HepG2 (cell line): ENCODE measurements around the gene PPP2R1B. TPM values are rescaled to one million over a fixed set of nuclear protein-coding genes. Genes with fewer than 3 reads are reported as not detected.

ENCODE experiments used
- ATAC-seq: fragments of 200-7000 bp; cut with Tn5 transposase; 3 replicates; pipeline ENCODE4 v1.9.1; 2020; ENCODE audit warnings: mild to moderate bottlenecking, moderate library complexity
- BruUV-seq: library from RNA; stranded (reverse); fragments of 400-500 nt; replicated peaks from 2 replicates; lab custom pipeline; 2021; lab: Mats Ljungman, UMichigan
- CTCF ChIA-PET: fragments of 300-600 bp; formaldehyde crosslinking; extraction: SDS; loops from one replicate; lab custom pipeline; 2021; ENCODE audit warnings: low total read pairs, inconsistent platforms, low intra/inter-chr PET ratio; lab: Yijun Ruan, JAX
- POLR2A ChIA-PET: fragments of 350-600 bp; sonication (Branson Sonifier 250); formaldehyde crosslinking; loops from one replicate; lab custom pipeline; 2020; ENCODE audit warnings: antibody characterized with exemption, inconsistent platforms; lab: Yijun Ruan, JAX
- DNase-seq: peaks from one replicate; pipeline ENCODE4 v3.0.0-alpha.2; 2015; ENCODE audit warnings: low spot score
- FAIRE-seq: peaks from 3 replicates; lab custom pipeline; 2011; peaks lifted over from hg19 to GRCh38; lab: Jason Lieb, UNC
- H2AFZ ChIP-seq: one replicate; pipeline ENCODE4 v1.6.1; 2011; ENCODE audit warnings: low read length, inconsistent platforms
- H3K27ac ChIP-seq: fragments of 300-600 bp; 3 replicates; pipeline ENCODE4 v1.8.0; 2011; ENCODE audit warnings: mixed run types, mild to moderate bottlenecking, mixed read lengths, low read length, inconsistent platforms; ENCODE audit not compliant: insufficient read depth; ENCODE audit errors: extremely low read length
- H3K27me3 ChIP-seq, 2 experiments: fragments of 200-600 bp in 1 of 2; 2 replicates in 1 of 2; 3 replicates in 1 of 2; pipeline versions ENCODE4 v1.6.0 to v1.8.0; 2011; ENCODE audit warnings: low read length in 2 of 2, mild to moderate bottlenecking in 2 of 2, moderate library complexity in 2 of 2, inconsistent platforms in 1 of 2; ENCODE audit not compliant: insufficient read depth in 2 of 2, control insufficient read depth in 1 of 2
- H3K36me3 ChIP-seq, 2 experiments: fragments of 200-600 bp in 1 of 2; replicated peaks in 1 of 2; 2 replicates in 1 of 2; 3 replicates in 1 of 2; pipeline versions ENCODE4 v1.5.1 to v1.8.0; 2011; ENCODE audit warnings: low read length in 2 of 2, inconsistent platforms in 1 of 2; ENCODE audit not compliant: insufficient read depth in 2 of 2, control insufficient read depth in 1 of 2
- H3K4me1 ChIP-seq: 2 replicates; pipeline ENCODE4 v1.5.1; 2012; ENCODE audit warnings: low read length, inconsistent platforms; ENCODE audit not compliant: insufficient read depth
- H3K4me2 ChIP-seq: 2 replicates; pipeline ENCODE4 v1.6.0; 2011; ENCODE audit warnings: low read depth, low read length, inconsistent platforms
- H3K4me3 ChIP-seq, 3 experiments: fragments of 200-600 bp in 1 of 3; sonication (generic), shearing (Covaris generic) in 1 of 3; replicated peaks in 1 of 3; 2 replicates each; pipeline ENCODE4 v1.5.1; 2011 to 2016; ENCODE audit warnings: low read length in 3 of 3, inconsistent platforms in 2 of 3, low read depth in 2 of 3, mild to moderate bottlenecking in 2 of 3, control low read depth in 1 of 3, mixed read lengths in 1 of 3; ENCODE audit not compliant: insufficient read depth in 1 of 3
- H3K79me2 ChIP-seq: one replicate; pipeline ENCODE4 v1.6.1; 2011; ENCODE audit warnings: low read length, inconsistent platforms; ENCODE audit not compliant: insufficient read depth
- H3K9ac ChIP-seq: 2 replicates; pipeline ENCODE4 v1.6.0; 2011; ENCODE audit warnings: mild to moderate bottlenecking, low read depth, low read length, inconsistent platforms; ENCODE audit not compliant: insufficient read depth
- H3K9me3 ChIP-seq: 2 replicates; pipeline ENCODE4 v1.5.1; 2012; ENCODE audit warnings: mild to moderate bottlenecking, low read length
- H4K20me1 ChIP-seq: 2 replicates; pipeline ENCODE4 v1.6.0; 2011; ENCODE audit warnings: inconsistent platforms, mild to moderate bottlenecking, low read length, moderate library complexity; ENCODE audit not compliant: insufficient read depth
- IKZF4 ChIP-seq: sonication (generic); formaldehyde crosslinking; IDR thresholded peaks from 2 replicates; pipeline ENCODE4 v1.5.1; 2020; ENCODE audit warnings: borderline replicate concordance, mild to moderate bottlenecking, low read depth, missing genetic modification reagents; ENCODE audit errors: not compliant biosample characterization
- NFKB2 ChIP-seq: sonication (generic); formaldehyde crosslinking; IDR thresholded peaks from 2 replicates; pipeline ENCODE4 v1.4.0; 2020; ENCODE audit warnings: missing genetic modification reagents, borderline replicate concordance
- PCBP1 ChIP-seq: fragments of 200-400 bp; formaldehyde crosslinking; IDR thresholded peaks from 2 replicates; pipeline ENCODE4 v1.6.1; 2017; ENCODE audit warnings: mild to moderate bottlenecking, low read depth, low read length, borderline replicate concordance
- SNRNP70 ChIP-seq: fragments of 200-400 bp; formaldehyde crosslinking; IDR thresholded peaks from 2 replicates; pipeline ENCODE4 v1.6.1; 2017; ENCODE audit warnings: mild to moderate bottlenecking, low read depth, low read length, moderate library complexity
- SOX6 ChIP-seq, 2 experiments: fragments of 450-650 bp in 1 of 2; sonication (generic) in 1 of 2; formaldehyde crosslinking in 1 of 2; IDR thresholded peaks; 2 replicates each; pipeline versions ENCODE4 v1.4.0 to v1.6.1; 2017 to 2020; ENCODE audit warnings: antibody characterized with exemption in 1 of 2, mild to moderate bottlenecking in 1 of 2, missing genetic modification reagents in 1 of 2
- ZNF296 ChIP-seq: sonication (generic); formaldehyde crosslinking; conservative IDR thresholded peaks from 2 replicates; pipeline ENCODE4 v1.5.0; 2020; ENCODE audit warnings: mild to moderate bottlenecking, missing genetic modification reagents
- ZNF350 ChIP-seq: sonication (generic); formaldehyde crosslinking; IDR thresholded peaks from 2 replicates; pipeline ENCODE4 v1.4.0; 2020; ENCODE audit warnings: mild to moderate bottlenecking, low read depth, missing genetic modification reagents, borderline replicate concordance
- WGBS: methylation state at CpG from one replicate; pipeline ENCODE4 v1.1.6; 2017; ENCODE audit warnings: low lambda C conversion rate; 5-methylcytosine and 5-hydroxymethylcytosine counted together
- in situ Hi-C: cut with HindIII; loops from 2 replicates; pipeline ENCODE4 v1.10.0; 2017; ENCODE audit warnings: low pct_unique_long_range_greater_than_20kb; ENCODE audit not compliant: extremely low pct_ligation_motif_present
- intact Hi-C: fragments of 100-400 bp; cut with micrococcal nuclease; formaldehyde crosslinking; loops from one replicate; pipeline ENCODE4 v1.10.0; 2022; ENCODE audit not compliant: unreplicated experiment
- polyA plus RNA-seq, 8 experiments: library from polyadenylated mRNA; depleted of rRNA in 3 of 8; stranded (reverse) in 7 of 8; unstranded in 1 of 8; fragments of >200 nt; fragmentation: Illumina TruSeq in 4 of 8; extraction: Trizol in 4 of 8; gene quantifications; 2 replicates each; pipeline versions ENCODE4 v1.2.1 to v1.2.3, GENCODE V29; 2011 to 2016; ENCODE audit warnings: low read depth in 4 of 8, missing spikeins in 1 of 8, mixed read lengths in 1 of 8; ENCODE audit not compliant: insufficient read depth in 1 of 8
- total RNA-seq, 5 experiments: library from RNA; depleted of rRNA; stranded (reverse); fragments of >200 nt; fragmentation: Illumina TruSeq; extraction: Trizol; gene quantifications; 2 replicates each; pipeline ENCODE4 v1.2.3, GENCODE V29; 2016; ENCODE audit warnings: low read depth in 1 of 5
- TF ChIP-seq, protein P1 (sequence below): sonication (generic); formaldehyde crosslinking; IDR thresholded peaks from 2 replicates; pipeline ENCODE4 v1.4.0; 2020; ENCODE audit warnings: missing genetic modification reagents
- TF ChIP-seq, protein P2 (sequence below): sonication (generic); formaldehyde crosslinking; IDR thresholded peaks from 2 replicates; pipeline ENCODE4 v1.4.0; 2020; ENCODE audit warnings: mild to moderate bottlenecking, low read depth, missing genetic modification reagents
- TF ChIP-seq, protein P3 (sequence below), 2 experiments: sonication (generic) in 1 of 2; formaldehyde crosslinking in 1 of 2; IDR thresholded peaks; 2 replicates each; pipeline versions ENCODE4 v1.4.0 to v1.6.1; 2016 to 2020; ENCODE audit warnings: borderline replicate concordance in 1 of 2, low read depth in 1 of 2, mild to moderate bottlenecking in 1 of 2, missing genetic modification reagents in 1 of 2

The PPP2R1B gene
- total and polyA plus RNA-seq, 2 of the 13 experiments (the other 11 are each of a cell fraction or from before 2014, with no cell fraction given): 22.1 to 56.8 TPM

GRCh38 chr11:111736621-111737443 is 29.4 kb downstream of the PPP2R1B start (continued):
- no peak for TF ChIP-seq NFKB2 (CRISPR knock-in tag)
- TF ChIP-seq ZNF296: no peak
- TF ChIP-seq, protein P1, sequence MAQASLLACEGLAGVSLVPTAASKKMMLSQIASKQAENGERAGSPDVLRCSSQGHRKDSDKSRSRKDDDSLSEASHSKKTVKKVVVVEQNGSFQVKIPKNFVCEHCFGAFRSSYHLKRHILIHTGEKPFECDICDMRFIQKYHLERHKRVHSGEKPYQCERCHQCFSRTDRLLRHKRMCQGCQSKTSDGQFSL (CRISPR knock-in tag): no peak

- H3K4me3 ChIP-seq: no peak overlapping the region
- in situ Hi-C loops (no loop called here), intact Hi-C loops (no loop called here)
- DNase-seq: no peak
- H3K4me1 ChIP-seq: peaks cover 21% of the 10 kb centered on the region
- H4K20me1 ChIP-seq: no peaks in the 10 kb centered on the region
- H3K27me3 ChIP-seq: no peaks in the 10 kb centered on the region
- BruUV-seq: no TSS peak
- H3K79me2 ChIP-seq: no peaks in the 10 kb centered on the region
- no peak overlapping the region for H3K9ac ChIP-seq
- CTCF ChIA-PET: no interaction called here
- H3K36me3 ChIP-seq: peaks cover 1 to 17% of the 10 kb centered on the region in 2 experiments; a peak in 2 of 5 replicates
- no peak for FAIRE-seq
- 95% methylated on average over 11 of the region's 11 CpGs for WGBS
- no peak overlapping the region for H2AFZ ChIP-seq
- no peak overlapping the region for H3K4me2 ChIP-seq
- TF ChIP-seq ZNF350: no peak
- TF ChIP-seq SNRNP70: no peak
- TF ChIP-seq, protein P2, sequence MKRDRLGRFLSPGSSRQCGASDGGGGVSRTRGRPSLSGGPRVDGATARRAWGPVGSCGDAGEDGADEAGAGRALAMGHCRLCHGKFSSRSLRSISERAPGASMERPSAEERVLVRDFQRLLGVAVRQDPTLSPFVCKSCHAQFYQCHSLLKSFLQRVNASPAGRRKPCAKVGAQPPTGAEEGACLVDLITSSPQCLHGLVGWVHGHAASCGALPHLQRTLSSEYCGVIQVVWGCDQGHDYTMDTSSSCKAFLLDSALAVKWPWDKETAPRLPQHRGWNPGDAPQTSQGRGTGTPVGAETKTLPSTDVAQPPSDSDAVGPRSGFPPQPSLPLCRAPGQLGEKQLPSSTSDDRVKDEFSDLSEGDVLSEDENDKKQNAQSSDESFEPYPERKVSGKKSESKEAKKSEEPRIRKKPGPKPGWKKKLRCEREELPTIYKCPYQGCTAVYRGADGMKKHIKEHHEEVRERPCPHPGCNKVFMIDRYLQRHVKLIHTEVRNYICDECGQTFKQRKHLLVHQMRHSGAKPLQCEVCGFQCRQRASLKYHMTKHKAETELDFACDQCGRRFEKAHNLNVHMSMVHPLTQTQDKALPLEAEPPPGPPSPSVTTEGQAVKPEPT: no peak
- no peak for TF ChIP-seq IKZF4 (CRISPR knock-in tag)
- TF ChIP-seq, protein P3, sequence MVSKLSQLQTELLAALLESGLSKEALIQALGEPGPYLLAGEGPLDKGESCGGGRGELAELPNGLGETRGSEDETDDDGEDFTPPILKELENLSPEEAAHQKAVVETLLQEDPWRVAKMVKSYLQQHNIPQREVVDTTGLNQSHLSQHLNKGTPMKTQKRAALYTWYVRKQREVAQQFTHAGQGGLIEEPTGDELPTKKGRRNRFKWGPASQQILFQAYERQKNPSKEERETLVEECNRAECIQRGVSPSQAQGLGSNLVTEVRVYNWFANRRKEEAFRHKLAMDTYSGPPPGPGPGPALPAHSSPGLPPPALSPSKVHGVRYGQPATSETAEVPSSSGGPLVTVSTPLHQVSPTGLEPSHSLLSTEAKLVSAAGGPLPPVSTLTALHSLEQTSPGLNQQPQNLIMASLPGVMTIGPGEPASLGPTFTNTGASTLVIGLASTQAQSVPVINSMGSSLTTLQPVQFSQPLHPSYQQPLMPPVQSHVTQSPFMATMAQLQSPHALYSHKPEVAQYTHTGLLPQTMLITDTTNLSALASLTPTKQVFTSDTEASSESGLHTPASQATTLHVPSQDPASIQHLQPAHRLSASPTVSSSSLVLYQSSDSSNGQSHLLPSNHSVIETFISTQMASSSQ (IDR thresholded peaks at IDR 0.05; ENCODE audit: low read depth): no peak
- TF ChIP-seq, protein P3 (CRISPR knock-in tag; IDR thresholded peaks at IDR 0.05; ENCODE audit: borderline replicate concordance): no peak
- no peak for TF ChIP-seq PCBP1
- TF ChIP-seq SOX6 (IDR thresholded peaks at IDR 0.05): no peak
- no peak for TF ChIP-seq SOX6 (CRISPR knock-in tag; IDR thresholded peaks at IDR 0.05)
- H3K9me3 ChIP-seq: no peaks in the 10 kb centered on the region
- POLR2A ChIA-PET: no interaction called here
- no peak for ATAC-seq
- H3K27ac ChIP-seq: no peak overlapping the region
Observed at GRCh38 chr11:111736181-111736590, 30.0 kb downstream of the PPP2R1B start.
